ENCODE data around the gene GGPS1. TPM values are rescaled to one million over a fixed set of nuclear protein-coding genes. Genes with fewer than 3 reads are reported as not detected.

The GGPS1 gene
- total and polyA plus RNA-seq, 2 of the 8 experiments (the other 6 are each of a cell fraction or from before 2014, with no cell fraction given) = 20.9 to 43.6 TPM

DNA sequence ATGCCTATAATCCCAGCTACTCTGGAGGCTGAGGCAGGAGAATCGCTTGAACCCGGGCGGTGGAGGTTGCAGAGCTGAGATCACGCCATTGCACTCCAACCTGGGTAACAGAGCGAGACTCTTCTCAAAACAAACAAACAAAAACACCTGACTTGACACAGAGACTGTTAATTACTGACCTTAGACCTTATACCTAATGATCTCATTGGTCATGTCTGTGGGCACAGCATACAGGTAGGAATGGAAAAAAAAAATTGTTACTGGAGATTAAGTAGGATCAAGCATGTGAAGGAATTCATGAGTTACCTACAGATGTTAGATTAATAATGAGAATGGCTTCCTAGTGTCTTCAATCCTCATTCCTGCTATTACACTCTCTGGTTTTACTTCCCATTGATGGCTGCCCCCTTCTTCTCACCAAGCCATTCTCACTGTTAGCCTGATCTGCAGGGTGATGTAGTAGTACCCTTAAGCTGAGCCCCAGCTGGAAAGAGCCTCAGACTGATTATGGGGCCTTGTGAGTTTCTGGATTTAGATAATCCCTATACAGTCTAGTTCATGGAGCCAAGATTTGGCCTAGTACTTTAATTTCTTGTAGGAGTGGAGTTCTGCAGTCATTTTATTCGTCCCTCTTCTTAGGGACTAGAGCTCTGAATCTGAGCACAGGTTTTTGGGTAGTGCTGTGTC, 47.7 kb downstream of the GGPS1 start:
- H2BK15ac ChIP-seq (ENCODE audit: low read length) = no peak overlapping the region
- no peak overlapping the region for H3K23ac ChIP-seq (ENCODE audit: insufficient read length)
- TF ChIP-seq CHD2 (IDR thresholded peaks at IDR 0.05; ENCODE audit: low read length) (no peak), ATF2 (IDR thresholded peaks at IDR 0.05; ENCODE audit: low read length) (no peak), KDM5A (IDR thresholded peaks at IDR 0.05; ENCODE audit: low read length) (no peak), TAF7 (optimal IDR thresholded peaks at IDR 0.05; ENCODE audit: borderline replicate concordance, low read depth, low read length) (no peak), ZNF274 (IDR thresholded peaks at IDR 0.05; ENCODE audit: borderline replicate concordance, extremely low read depth, low read length) (no peak), MAX (IDR thresholded peaks at IDR 0.05) (no peak), EP300 (IDR thresholded peaks at IDR 0.05; ENCODE audit: borderline replicate concordance in 1 of 2, low read depth in 2 of 2, low read length in 2 of 2) (no peak)
- no peaks in the 10 kb centered on the region for H3K9me3 ChIP-seq (ENCODE audit: insufficient read depth in 2 of 2, low read depth in 1 of 2, low read length in 1 of 2)
- H4K91ac ChIP-seq (replicated peaks; ENCODE audit: insufficient read length, low read length) = no peak overlapping the region
- 96% methylated on average over 6 of the region's 6 CpGs; no CpG with 5 or more reads in 1 of the 2 experiments for WGBS, 2 experiments (ENCODE audit: extremely low coverage in 1 of 2, insufficient coverage in 1 of 2, insufficient read length in 1 of 2, insufficient replicate concordance in 2 of 2, low coverage in 1 of 2, low lambda C conversion rate in 2 of 2, missing lambda C conversion rate in 1 of 2)
- H3K14ac ChIP-seq (ENCODE audit: insufficient read length) = no peak overlapping the region
- H3K23me2 ChIP-seq (ENCODE audit: low read depth, low read length) = no peaks in the 10 kb centered on the region
- no peak overlapping the region for H3K4ac ChIP-seq (replicated peaks; ENCODE audit: insufficient read length, low read depth, low read length)
- no peak overlapping the region for H4K8ac ChIP-seq (ENCODE audit: extremely low read depth, insufficient read depth, low read length)
- no peak overlapping the region for H2BK20ac ChIP-seq (ENCODE audit: low read length)
- DNase-seq (ENCODE audit: low read depth in 1 of 2, low spot score in 2 of 2) (no peak), FAIRE-seq (no peak)
- no peak overlapping the region for H2BK120ac ChIP-seq (replicated peaks; ENCODE audit: low read depth, low read length)
- H4K20me1 ChIP-seq (replicated peaks in 1 of 2; ENCODE audit: control insufficient read depth in 1 of 2, insufficient read depth in 2 of 2, low read length in 2 of 2) = peaks cover 0 to 2% of the 10 kb centered on the region in 2 experiments
- peaks cover 0 to 13% (median 9%) of the 10 kb centered on the region in 4 experiments; a peak in 5 of 8 replicates for H3K36me3 ChIP-seq (ENCODE audit: control insufficient read depth in 2 of 4, insufficient read depth in 4 of 4, low read length in 3 of 4)
- H3K79me1 ChIP-seq (ENCODE audit: low read depth, low read length) = no peaks in the 10 kb centered on the region
- no peak overlapping the region for H3K9ac ChIP-seq (replicated peaks in 1 of 4; ENCODE audit: extremely low read depth in 1 of 4, low read depth in 3 of 4, low read length in 3 of 4)
- H3K27me3 ChIP-seq (replicated peaks in 1 of 4; ENCODE audit: control insufficient read depth in 3 of 4, extremely low read depth in 1 of 4, insufficient read depth in 3 of 4, low read length in 3 of 4) = no peaks in the 10 kb centered on the region
- H3K56ac ChIP-seq (replicated peaks; ENCODE audit: insufficient read length, low read depth, low read length) = no peak overlapping the region
- H3K27ac ChIP-seq (ENCODE audit: low read depth, low read length) = no peak overlapping the region
- H3K4me3 ChIP-seq (ENCODE audit: extremely low read depth in 1 of 4, insufficient read depth in 2 of 4, low read depth in 3 of 4, low read length in 4 of 4) = no peak overlapping the region
- no peaks in the 10 kb centered on the region for H3K4me1 ChIP-seq (replicated peaks in 1 of 4; ENCODE audit: control insufficient read depth in 3 of 4, insufficient read depth in 4 of 4, low read length in 3 of 4)
- H2BK5ac ChIP-seq (ENCODE audit: low read depth, low read length) = no peak overlapping the region
- H2BK12ac ChIP-seq (ENCODE audit: low read depth, low read length) = no peak overlapping the region
- no peak overlapping the region for H3K4me2 ChIP-seq (ENCODE audit: insufficient read depth in 1 of 2, low read depth in 2 of 2, low read length in 2 of 2)
- H4K5ac ChIP-seq (ENCODE audit: insufficient read length, low read depth, low read length) = no peak overlapping the region
- POLR2A ChIA-PET (ENCODE audit: partially characterized antibody) = interaction anchor here (2.2 to 2.4 kb wide), 2 partner anchors 8 to 47 kb away, joined by 6 to 10 read pairs; partner anchors contain the start of genes GGPS1 and TBCE
- no peak overlapping the region for H3K18ac ChIP-seq (ENCODE audit: extremely low read depth, low read length)
- CTCF ChIA-PET (ENCODE audit: partially characterized antibody) = interaction anchor here (0.6 to 1.6 kb wide), 3 partner anchors 9 to 292 kb away, joined by 3 to 5 read pairs (median 4); partner anchors contain the start of gene TBCE
- peaks cover 0 to 10% of the 10 kb centered on the region in 2 experiments; a peak in 1 of 4 replicates for H3K79me2 ChIP-seq (ENCODE audit: control insufficient read depth in 1 of 2, insufficient read depth in 2 of 2, low read length in 2 of 2)
- no peak overlapping the region for H2AFZ ChIP-seq (ENCODE audit: low read length)
- H2AK5ac ChIP-seq (ENCODE audit: low read depth, low read length) = no peak overlapping the region

Measured in H1 (cell line).